A549 (cell line): ENCODE results near the gene ITPKC. TPM values are rescaled to one million over a fixed set of nuclear protein-coding genes. Genes with fewer than 3 reads are reported as not detected.

Source experiments
- ATAC-seq, 2 experiments: fragments of 200-7000 bp in 1 of 2; fragments of >200 bp in 1 of 2; cut with Nextera tagmentation in 1 of 2; cut with Tn5 transposase in 1 of 2; 3 replicates each; pipeline versions ENCODE4 v1.8.0 to v1.9.1; 2018 to 2020; ENCODE audit warnings: mild to moderate bottlenecking in 1 of 2, moderate library complexity in 1 of 2
- CTCF ChIA-PET: fragments of 300-600 bp; sonication (Branson Sonifier 250); formaldehyde crosslinking; extraction: SDS; loops from one replicate; lab custom pipeline; 2021; ENCODE audit warnings: antibody characterized with exemption, inconsistent platforms; lab: Yijun Ruan, JAX
- POLR2A ChIA-PET: fragments of 350-600 bp; formaldehyde crosslinking; extraction: SDS; loops from one replicate; lab custom pipeline; 2021; ENCODE audit warnings: antibody characterized with exemption, inconsistent platforms; lab: Yijun Ruan, JAX
- DNase-seq, 2 experiments: peaks; one replicate each; pipeline versions ENCODE4 v3.0.0 to v3.0.0-alpha.2; 2011 to 2016; ENCODE audit warnings: low read depth in 1 of 2, low spot score in 1 of 2
- FAIRE-seq: peaks from 2 replicates; lab custom pipeline; 2011; peaks lifted over from hg19 to GRCh38; lab: Jason Lieb, UNC
- H3K27ac ChIP-seq, 2 experiments: fragments of >200 bp; sonication (Bioruptor Twin); formaldehyde crosslinking; 3 replicates each; pipeline ENCODE4 v1.5.1; 2016 to 2017
- H3K4me1 ChIP-seq: fragments of >200 bp; sonication (Bioruptor Twin); formaldehyde crosslinking; 3 replicates; pipeline ENCODE4 v1.6.1; 2016
- H3K4me2 ChIP-seq: fragments of >200 bp; sonication (Bioruptor Twin); formaldehyde crosslinking; 3 replicates; pipeline ENCODE4 v1.6.1; 2016
- H3K4me3 ChIP-seq: fragments of >200 bp; sonication (Bioruptor Twin); formaldehyde crosslinking; 3 replicates; pipeline ENCODE4 v1.5.1; 2016
- H3K9me3 ChIP-seq: fragments of >200 bp; sonication (Bioruptor Twin); formaldehyde crosslinking; 3 replicates; pipeline ENCODE4 v1.6.1; 2016
- ATOH8 ChIP-seq: fragments of 250-450 bp; sonication (Bioruptor Pico); IDR thresholded peaks from 2 replicates; pipeline ENCODE4 v1.5.0; 2020; ENCODE audit warnings: low read depth, mild to moderate bottlenecking, moderate library complexity
- BCL3 ChIP-seq: fragments of >200 bp; sonication (Bioruptor Twin); formaldehyde crosslinking; IDR thresholded peaks from 3 replicates; pipeline ENCODE4 v1.6.1; 2016
- BHLHE40 ChIP-seq: IDR thresholded peaks from 2 replicates; pipeline ENCODE4 v1.6.1; 2012; ENCODE audit warnings: low read depth, low read length, inconsistent platforms
- CEBPB ChIP-seq, 2 experiments: fragments of >200 bp in 1 of 2; sonication (Bioruptor Twin) in 1 of 2; formaldehyde crosslinking in 1 of 2; IDR thresholded peaks; 2 replicates each; pipeline ENCODE4 v1.6.1; 2012 to 2016
- EHF ChIP-seq: fragments of 250-450 bp; sonication (Bioruptor Pico); IDR thresholded peaks from 2 replicates; pipeline ENCODE4 v1.5.0; 2020; ENCODE audit warnings: mild to moderate bottlenecking
- ELK1 ChIP-seq: fragments of 150-350 bp; IDR thresholded peaks from 2 replicates; pipeline ENCODE4 v1.6.1; 2014; ENCODE audit warnings: low read depth, mild to moderate bottlenecking, low read length
- FOSL2 ChIP-seq, 2 experiments: fragments of 450-650 bp in 1 of 2; fragments of >200 bp in 1 of 2; sonication (Bioruptor Twin) in 1 of 2; formaldehyde crosslinking; IDR thresholded peaks; 2 replicates each; pipeline versions ENCODE4 v1.5.0 to v1.6.1; 2016 to 2020; ENCODE audit warnings: mild to moderate bottlenecking in 1 of 2, moderate library complexity in 1 of 2
- FOXS1 ChIP-seq: fragments of 250-450 bp; sonication (Bioruptor Pico); IDR thresholded peaks from 2 replicates; pipeline ENCODE4 v1.5.0; 2020; ENCODE audit warnings: mild to moderate bottlenecking, moderate library complexity
- HDAC2 ChIP-seq: fragments of 200-600 bp; sonication (generic); IDR thresholded peaks from 2 replicates; pipeline ENCODE4 v1.6.1; 2016
- HOXA7 ChIP-seq: fragments of 250-450 bp; sonication (Bioruptor Pico); IDR thresholded peaks from 2 replicates; pipeline ENCODE4 v1.5.0; 2020; ENCODE audit warnings: mild to moderate bottlenecking, moderate library complexity
- JUN ChIP-seq, 2 experiments: fragments of >200 bp; sonication (Bioruptor Twin); formaldehyde crosslinking; IDR thresholded peaks; 2 replicates in 1 of 2; 3 replicates in 1 of 2; pipeline ENCODE4 v1.6.1; 2016 to 2017
- JUNB ChIP-seq: fragments of >200 bp; sonication (Bioruptor Twin); formaldehyde crosslinking; IDR thresholded peaks from 2 replicates; pipeline ENCODE4 v1.6.1; 2016
- MAFK ChIP-seq: fragments of 450-650 bp; IDR thresholded peaks from 2 replicates; pipeline ENCODE4 v1.6.1; 2014; ENCODE audit not compliant: partially characterized antibody
- MYC ChIP-seq: IDR thresholded peaks from 2 replicates; pipeline ENCODE4 v1.6.1; 2012; ENCODE audit warnings: mild to moderate bottlenecking, inconsistent platforms, low read length, improper control_type of control experiment, borderline replicate concordance
- NPAS2 ChIP-seq: fragments of 250-450 bp; sonication (Bioruptor Pico); IDR thresholded peaks from 2 replicates; pipeline ENCODE4 v1.8.0; 2022; ENCODE audit warnings: mild to moderate bottlenecking, moderate library complexity, borderline replicate concordance
- RFX5 ChIP-seq: fragments of 450-650 bp; IDR thresholded peaks from 2 replicates; pipeline ENCODE4 v1.7.1; 2014; ENCODE audit warnings: antibody characterized with exemption, mild to moderate bottlenecking, moderate library complexity
- ZFP36 ChIP-seq: fragments of 450-650 bp; IDR thresholded peaks from 2 replicates; pipeline ENCODE4 v1.6.1; 2014; ENCODE audit warnings: borderline replicate concordance; ENCODE audit not compliant: partially characterized antibody
- WGBS: methylation state at CpG from one replicate; pipeline ENCODE4 v1.1.6; 2017; ENCODE audit errors: missing lambda C conversion rate; 5-methylcytosine and 5-hydroxymethylcytosine counted together
- polyA plus RNA-seq, 4 experiments: library from polyadenylated mRNA; depleted of rRNA in 3 of 4; stranded (reverse); fragments of >200 nt; fragmentation: RNase III in 1 of 4; extraction: RNeasy Plus Mini Kit Qiagen cat#74134 plus additional on column Dnase treatment in 1 of 4; gene quantifications; 2 replicates in 3 of 4; 3 replicates in 1 of 4; pipeline ENCODE4 v1.2.3, GENCODE V29; 2011 to 2017

Gene ITPKC
- polyA plus RNA-seq, 2 of the 4 experiments (the other 2 are of a cell fraction) = 6.5 to 7.9 TPM

GRCh38 chr19:40755248-40755624 is 38.3 kb downstream of the ITPKC start:
- H3K4me1 ChIP-seq = peaks cover 40% of the 10 kb centered on the region
- no peaks in the 10 kb centered on the region for H3K9me3 ChIP-seq
- TF ChIP-seq MYC (no peak), ELK1 (no peak), NPAS2 (CRISPR knock-in tag) (no peak), ZFP36 (no peak), HDAC2 (no peak), BHLHE40 (no peak), CEBPB (IDR thresholded peaks at IDR 0.05) (no peak), EHF (CRISPR knock-in tag) (no peak)
- ChIA-PET CTCF (interaction anchor here (0.6 to 9.7 kb wide), 14 partner anchors 9 to 410 kb away, joined by 3 to 71 read pairs (median 4); partner anchors contain the start of gene EGLN2), POLR2A (interaction anchor here (0.6 to 2.4 kb wide), 5 partner anchors 23 to 92 kb away, joined by 3 to 17 read pairs (median 11); partner anchors contain the start of genes COQ8B, ITPKC and RAB4B)
- ATAC-seq (no peak), FAIRE-seq (no peak), DNase-seq (no peak)
- peak overlapping the region; percentile 64 for H3K4me2 ChIP-seq
- no peak overlapping the region for H3K4me3 ChIP-seq
- peak overlapping the region in 1 of 2 experiments; percentile 60; a peak in 1 of 6 replicates for H3K27ac ChIP-seq
- 100% methylated on average over 3 of the region's 3 CpGs for WGBS

GRCh38 chr19:40755791-40756190 is 38.9 kb downstream of the ITPKC start:
- no peak overlapping the region for H3K27ac ChIP-seq

More at GRCh38 chr19:40755791-40756190, 38.9 kb downstream of the ITPKC start:
- FAIRE-seq = no peak
- ChIA-PET POLR2A (interaction anchor here (0.7 to 0.8 kb wide), 2 partner anchors 10 to 22 kb away, joined by 3 to 4 read pairs; partner anchors contain the start of gene RAB4B), CTCF (interaction anchor here (1.2 to 9.7 kb wide), 8 partner anchors 11 to 121 kb away, joined by 3 to 71 read pairs (median 7); partner anchors contain the start of genes EGLN2 and RAB4B)
- TF ChIP-seq MAFK = no peak
- 0 out of 2 replicates have a peak, but pooled peaks have one; percentile 9 for TF ChIP-seq JUNB
- no peak for TF ChIP-seq ZFP36
- no peak for TF ChIP-seq ELK1
- peak in 1 of 2 experiments; percentile 22; a peak in 1 of 5 replicates for TF ChIP-seq JUN (IDR thresholded peaks at IDR 0.05)
- no peak for TF ChIP-seq RFX5
- TF ChIP-seq FOSL2 (IDR thresholded peaks at IDR 0.05) = no peak
- TF ChIP-seq FOSL2 (CRISPR knock-in tag; IDR thresholded peaks at IDR 0.05) = peak; percentile 83
- no peak for TF ChIP-seq ATOH8
- no peak for TF ChIP-seq FOXS1 (CRISPR knock-in tag)
- TF ChIP-seq HOXA7 = no peak
- TF ChIP-seq BCL3 = no peak
- Histone ChIP-seq H3K4me3 (no peak overlapping the region), H3K9me3 (no peaks in the 10 kb centered on the region), H3K4me1 (peaks cover 40% of the 10 kb centered on the region), H3K4me2 (no peak overlapping the region)
- WGBS = 91% methylated on average over 8 of the region's 8 CpGs
- no peak for ATAC-seq
- DNase-seq = no peak
